Neuronal stem cell (in vitro differentiated cells): Measurements from ENCODE around the gene MYL5.

Source experiments
- DNase-seq: peaks from one replicate; pipeline ENCODE4 v3.0.0-alpha.2; 2013; ENCODE audit warnings: low spot score
- H2AFZ ChIP-seq: one replicate; pipeline ENCODE4 v1.6.1; 2013; ENCODE audit warnings: mild to moderate bottlenecking, low read length, inconsistent platforms
- H2AK5ac ChIP-seq: 2 replicates; pipeline ENCODE4 v1.6.1; 2013; ENCODE audit warnings: low read depth, mild to moderate bottlenecking, inconsistent platforms, low read length, moderate library complexity, mixed read lengths
- H2BK120ac ChIP-seq: 2 replicates; pipeline ENCODE4 v1.6.1; 2013; ENCODE audit warnings: low read depth, mild to moderate bottlenecking, inconsistent platforms, low read length, moderate library complexity, mixed read lengths
- H2BK12ac ChIP-seq: one replicate; pipeline ENCODE4 v1.6.1; 2013; ENCODE audit warnings: low read length, inconsistent platforms
- H2BK15ac ChIP-seq: 2 replicates; pipeline ENCODE4 v1.6.1; 2013; ENCODE audit warnings: mild to moderate bottlenecking, low read length, inconsistent platforms, mixed read lengths
- H2BK5ac ChIP-seq: one replicate; pipeline ENCODE4 v1.6.1; 2013; ENCODE audit warnings: inconsistent platforms, mild to moderate bottlenecking, low read length, moderate library complexity
- H3K14ac ChIP-seq: one replicate; pipeline ENCODE4 v1.6.1; 2013; ENCODE audit warnings: low read length, inconsistent platforms
- H3K18ac ChIP-seq: 2 replicates; pipeline ENCODE4 v1.6.1; 2013; ENCODE audit warnings: low read length, inconsistent platforms
- H3K23ac ChIP-seq: 2 replicates; pipeline ENCODE4 v1.6.1; 2013; ENCODE audit warnings: low read depth, mild to moderate bottlenecking, mixed read lengths, low read length, inconsistent platforms; ENCODE audit not compliant: poor library complexity
- H3K27ac ChIP-seq: replicated peaks from 3 replicates; pipeline ENCODE4 v1.5.1; 2013; ENCODE audit warnings: low read length, inconsistent platforms
- H3K27me3 ChIP-seq, 3 experiments: 2 replicates each; pipeline ENCODE4 v1.6.1; 2013; ENCODE audit warnings: low read length in 3 of 3, mild to moderate bottlenecking in 2 of 3, inconsistent platforms in 1 of 3, low read depth in 1 of 3, mixed read lengths in 1 of 3, moderate library complexity in 1 of 3; ENCODE audit not compliant: control insufficient read depth in 3 of 3, insufficient read depth in 3 of 3
- H3K36me3 ChIP-seq, 2 donors: replicated peaks in 1 of 2; 2 replicates each; pipeline ENCODE4 v1.6.1; 2013; ENCODE audit warnings: low read length in 2 of 2; ENCODE audit not compliant: control insufficient read depth in 2 of 2, insufficient read depth in 2 of 2
- H3K4ac ChIP-seq: 2 replicates; pipeline ENCODE4 v1.6.1; 2013; ENCODE audit warnings: inconsistent platforms, mild to moderate bottlenecking, low read length, moderate library complexity
- H3K4me1 ChIP-seq, 2 donors: 1 replicate in 1 of 2; 2 replicates in 1 of 2; pipeline ENCODE4 v1.6.1; 2013; ENCODE audit warnings: low read length in 2 of 2, low read depth in 1 of 2; ENCODE audit not compliant: control insufficient read depth in 2 of 2, insufficient read depth in 1 of 2
- H3K4me2 ChIP-seq: one replicate; pipeline ENCODE4 v1.6.1; 2013; ENCODE audit warnings: mild to moderate bottlenecking, low read length, inconsistent platforms; ENCODE audit not compliant: insufficient read depth, poor library complexity, severe bottlenecking
- H3K4me3 ChIP-seq, 2 donors: 2 replicates each; pipeline ENCODE4 v1.5.1; 2013; ENCODE audit warnings: low read length in 2 of 2, mild to moderate bottlenecking in 2 of 2, inconsistent platforms in 1 of 2, moderate library complexity in 1 of 2
- H3K79me1 ChIP-seq: one replicate; pipeline ENCODE4 v1.6.1; 2013; ENCODE audit warnings: low read depth, mild to moderate bottlenecking, inconsistent platforms, low read length, moderate library complexity
- H3K9ac ChIP-seq: one replicate; pipeline ENCODE4 v1.6.1; 2013; ENCODE audit warnings: mild to moderate bottlenecking, low read depth, low read length, inconsistent platforms; ENCODE audit not compliant: poor library complexity
- H3K9me3 ChIP-seq, 2 donors: replicated peaks in 1 of 2; 2 replicates each; pipeline versions ENCODE3 to v1.6.1; 2013; ENCODE audit warnings: low read length in 2 of 2, mild to moderate bottlenecking in 2 of 2, inconsistent platforms in 1 of 2, low read depth in 1 of 2, mixed read lengths in 1 of 2, moderate library complexity in 1 of 2; ENCODE audit not compliant: control insufficient read depth in 2 of 2, insufficient read depth in 1 of 2
- H4K8ac ChIP-seq: one replicate; pipeline ENCODE4 v1.6.1; 2013; ENCODE audit warnings: low read depth, mild to moderate bottlenecking, inconsistent platforms, low read length, moderate library complexity
- H4K91ac ChIP-seq: one replicate; pipeline ENCODE4 v1.6.1; 2013; ENCODE audit warnings: low read length, low read depth, mild to moderate bottlenecking, inconsistent platforms; ENCODE audit not compliant: poor library complexity
- WGBS, 2 donors: extraction: QIAGEN DNeasy Blood & Tissue Kit; methylation state at CpG; one replicate each; pipeline ENCODE4 v1.1.7; 2013; ENCODE audit warnings: missing lambda C conversion rate in 2 of 2, mixed read lengths in 1 of 2; ENCODE audit not compliant: insufficient read length in 2 of 2, insufficient replicate concordance in 1 of 2; ENCODE audit errors: extremely low coverage in 2 of 2; 5-methylcytosine and 5-hydroxymethylcytosine counted together

The MYL5 gene

DNA sequence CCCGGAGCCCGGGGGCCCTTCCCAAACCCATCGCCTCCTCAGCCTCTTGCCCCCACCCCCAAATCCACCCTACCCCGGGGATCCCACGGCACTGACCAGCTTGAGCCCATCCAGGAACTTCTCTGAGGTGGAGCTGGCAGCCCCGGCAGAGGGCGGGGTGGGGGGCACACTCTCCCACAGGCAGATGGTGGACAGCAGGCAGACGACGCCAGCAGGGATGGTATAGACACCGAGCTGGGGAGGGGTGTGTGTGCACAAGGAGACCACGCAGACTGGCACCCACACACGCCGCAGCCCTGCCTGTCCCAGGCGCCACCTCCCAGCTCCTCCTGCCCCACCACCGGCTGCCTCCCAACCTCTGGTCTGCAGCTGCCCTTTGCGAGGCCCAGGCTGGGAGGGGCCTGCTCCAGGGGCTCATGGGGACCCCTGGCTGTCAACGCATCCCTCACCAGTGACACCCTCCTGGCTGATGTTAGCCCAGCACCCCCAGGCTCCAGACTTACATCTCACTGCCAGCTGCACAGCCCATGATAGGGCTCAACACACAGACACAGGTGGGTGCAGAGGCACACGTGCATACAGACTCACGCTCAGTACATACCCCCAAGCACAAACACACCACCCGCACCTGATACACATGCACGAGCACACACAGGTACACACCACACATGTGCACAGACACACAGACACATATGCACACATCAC, 10.4 kb downstream of the MYL5 start:
- H2BK15ac ChIP-seq, result peak overlapping the region; percentile 93
- WGBS, 2 donors, result no CpG with 5 or more reads among the region's 21 CpGs
- H3K4me3 ChIP-seq, result no peak overlapping the region
- H3K4me2 ChIP-seq, result no peak overlapping the region
- no peak overlapping the region for H4K91ac ChIP-seq
- H4K8ac ChIP-seq, result peak overlapping the region; percentile 92
- H3K27me3 ChIP-seq, result peaks cover 0 to 9% (median 4%) of the 10 kb centered on the region in 3 experiments
- DNase-seq, result no peak
- H2BK120ac ChIP-seq, result no peak overlapping the region
- peak overlapping the region; percentile 78 for H3K9ac ChIP-seq
- peak overlapping the region; percentile 66 for H2BK5ac ChIP-seq
- peak overlapping the region; percentile 98 for H2AK5ac ChIP-seq
- no peaks in the 10 kb centered on the region for H3K36me3 ChIP-seq
- H3K14ac ChIP-seq, result peak overlapping the region; percentile 21
- peak overlapping the region; percentile 43 for H3K23ac ChIP-seq
- H3K27ac ChIP-seq, result no peak overlapping the region
- H3K4me1 ChIP-seq, result peaks cover 6 to 15% of the 10 kb centered on the region in 2 donors
- no peak overlapping the region for H2AFZ ChIP-seq
- H3K9me3 ChIP-seq, result no peaks in the 10 kb centered on the region
- H2BK12ac ChIP-seq, result peak overlapping the region; percentile 73
- H3K79me1 ChIP-seq, result peaks cover 6% of the 10 kb centered on the region
- H3K4ac ChIP-seq, result no peak overlapping the region
- peak overlapping the region; percentile 64 for H3K18ac ChIP-seq

GRCh38 chr4:685679-686412, 11.5 kb downstream of the MYL5 start:
- Histone ChIP-seq H3K36me3 (no peaks in the 10 kb centered on the region), H2BK15ac (no peak overlapping the region), H3K4me1 (peaks cover 2 to 11% of the 10 kb centered on the region in 2 donors), H3K27ac (no peak overlapping the region), H4K8ac (no peak overlapping the region), H2AFZ (no peak overlapping the region), H3K79me1 (peaks cover 5% of the 10 kb centered on the region), H4K91ac (peak overlapping the region; percentile 12), H3K4me2 (no peak overlapping the region), H3K23ac (no peak overlapping the region), H3K4me3 (no peak overlapping the region), H3K9me3 (no peaks in the 10 kb centered on the region), H2BK12ac (peak overlapping the region; percentile 63), H3K18ac (no peak overlapping the region), H3K27me3 (peaks cover 0 to 7% (median under 1%) of the 10 kb centered on the region in 3 experiments), H3K4ac (no peak overlapping the region), H2BK120ac (no peak overlapping the region), H3K14ac (no peak overlapping the region), H2AK5ac (peak overlapping the region; percentile 91), H2BK5ac (no peak overlapping the region), H3K9ac (no peak overlapping the region)
- no CpG with 5 or more reads among the region's 37 CpGs for WGBS, 2 donors
- no peak for DNase-seq

GRCh38 chr4:686413-687040, 12.2 kb downstream of the MYL5 start:
- Histone ChIP-seq H3K27ac (no peak overlapping the region), H3K27me3 (peaks cover 0 to 7% (median 0%) of the 10 kb centered on the region in 3 experiments), H3K4ac (no peak overlapping the region), H2BK120ac (no peak overlapping the region), H3K4me3 (no peak overlapping the region), H2BK12ac (peak overlapping the region; percentile 58), H2BK15ac (peak overlapping the region; percentile 43), H4K8ac (no peak overlapping the region), H3K14ac (no peak overlapping the region), H3K9me3 (no peaks in the 10 kb centered on the region), H3K4me1 (peaks cover 0 to 10% of the 10 kb centered on the region in 2 donors), H2BK5ac (no peak overlapping the region), H3K36me3 (no peaks in the 10 kb centered on the region), H2AFZ (no peak overlapping the region), H3K23ac (peak overlapping the region; percentile 91), H3K9ac (peak overlapping the region; percentile 60), H3K4me2 (no peak overlapping the region), H2AK5ac (peak overlapping the region; percentile 21), H3K79me1 (peaks cover 5% of the 10 kb centered on the region), H3K18ac (no peak overlapping the region), H4K91ac (peak overlapping the region; percentile 12)
- no peak for DNase-seq
- no CpG with 5 or more reads among the region's 31 CpGs for WGBS, 2 donors
